OCI-LY1 (cell line): ENCODE data around the gene VTCN1.

Source experiments
- CTCF ChIP-seq: fragments of 200-600 bp; sonication (generic), shearing (Covaris generic); IDR thresholded peaks from 2 replicates; pipeline ENCODE4 v1.5.1; 2017; ENCODE audit warnings: mild to moderate bottlenecking, antibody characterized with exemption, low read length, moderate library complexity, mixed read lengths
- EZH2 ChIP-seq: fragments of 200-600 bp; sonication (generic), shearing (Covaris generic); IDR thresholded peaks from 2 replicates; pipeline ENCODE4 v1.8.0; 2017; ENCODE audit warnings: borderline replicate concordance, mixed run types, mild to moderate bottlenecking, antibody characterized with exemption, low read length, moderate library complexity, mixed read lengths

GRCh38 chr1:117244971-117245370 lies 34.2 kb upstream of the VTCN1 start:
- TF ChIP-seq CTCF (no peak), EZH2 (no peak)
